GM12872 (cell line): Measurements from ENCODE around the gene BARX2.

Experiments
- TF ChIP-seq, protein P1 (sequence below): IDR thresholded peaks from 3 replicates; pipeline ENCODE4 v1.5.1; 2011; ENCODE audit warnings: low read depth, mild to moderate bottlenecking, low read length, moderate library complexity; ENCODE audit not compliant: insufficient read depth

The BARX2 gene

DNA sequence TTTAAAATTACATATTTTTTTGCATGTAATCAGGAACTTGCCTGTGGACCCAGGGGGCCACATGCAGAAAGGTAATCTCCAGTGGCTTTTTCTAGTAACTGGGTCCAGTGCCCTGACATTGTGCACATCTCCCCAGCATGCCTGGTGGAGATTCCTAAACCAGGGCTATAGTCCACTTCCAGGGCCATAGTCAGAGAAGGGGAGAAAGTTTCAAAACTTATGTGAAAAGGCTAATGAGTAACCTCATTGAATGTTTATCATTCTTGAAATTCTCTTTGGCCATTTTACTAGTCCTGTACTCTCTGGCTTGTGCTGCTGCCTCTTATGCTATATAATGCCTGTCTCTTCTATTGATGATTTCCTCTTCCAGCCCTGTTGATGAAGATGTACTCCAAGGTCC is 47.8 kb downstream of the BARX2 start:
- TF ChIP-seq, protein P1, sequence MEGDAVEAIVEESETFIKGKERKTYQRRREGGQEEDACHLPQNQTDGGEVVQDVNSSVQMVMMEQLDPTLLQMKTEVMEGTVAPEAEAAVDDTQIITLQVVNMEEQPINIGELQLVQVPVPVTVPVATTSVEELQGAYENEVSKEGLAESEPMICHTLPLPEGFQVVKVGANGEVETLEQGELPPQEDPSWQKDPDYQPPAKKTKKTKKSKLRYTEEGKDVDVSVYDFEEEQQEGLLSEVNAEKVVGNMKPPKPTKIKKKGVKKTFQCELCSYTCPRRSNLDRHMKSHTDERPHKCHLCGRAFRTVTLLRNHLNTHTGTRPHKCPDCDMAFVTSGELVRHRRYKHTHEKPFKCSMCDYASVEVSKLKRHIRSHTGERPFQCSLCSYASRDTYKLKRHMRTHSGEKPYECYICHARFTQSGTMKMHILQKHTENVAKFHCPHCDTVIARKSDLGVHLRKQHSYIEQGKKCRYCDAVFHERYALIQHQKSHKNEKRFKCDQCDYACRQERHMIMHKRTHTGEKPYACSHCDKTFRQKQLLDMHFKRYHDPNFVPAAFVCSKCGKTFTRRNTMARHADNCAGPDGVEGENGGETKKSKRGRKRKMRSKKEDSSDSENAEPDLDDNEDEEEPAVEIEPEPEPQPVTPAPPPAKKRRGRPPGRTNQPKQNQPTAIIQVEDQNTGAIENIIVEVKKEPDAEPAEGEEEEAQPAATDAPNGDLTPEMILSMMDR: no peak

DNA sequence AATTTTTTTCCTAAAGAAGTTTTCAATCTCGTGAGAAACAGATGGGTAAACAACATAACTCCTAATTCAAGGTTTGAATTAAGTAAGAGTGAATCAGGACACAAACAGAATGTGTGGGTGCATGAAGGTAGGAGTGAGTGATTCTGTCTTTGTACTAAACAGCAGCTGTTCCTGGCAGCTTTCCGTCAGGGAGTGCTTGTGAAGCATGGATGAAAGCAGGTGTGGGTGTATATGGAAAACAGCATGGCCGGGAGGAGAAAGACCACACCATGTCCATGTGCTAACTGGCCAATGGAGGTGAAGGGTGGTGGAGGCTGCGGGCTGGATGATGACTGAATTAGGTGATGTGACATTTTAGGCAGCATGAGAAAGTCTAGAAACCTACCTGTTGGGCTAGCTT is 49.6 kb downstream of the BARX2 start:
- TF ChIP-seq, protein P1: no peak

DNA sequence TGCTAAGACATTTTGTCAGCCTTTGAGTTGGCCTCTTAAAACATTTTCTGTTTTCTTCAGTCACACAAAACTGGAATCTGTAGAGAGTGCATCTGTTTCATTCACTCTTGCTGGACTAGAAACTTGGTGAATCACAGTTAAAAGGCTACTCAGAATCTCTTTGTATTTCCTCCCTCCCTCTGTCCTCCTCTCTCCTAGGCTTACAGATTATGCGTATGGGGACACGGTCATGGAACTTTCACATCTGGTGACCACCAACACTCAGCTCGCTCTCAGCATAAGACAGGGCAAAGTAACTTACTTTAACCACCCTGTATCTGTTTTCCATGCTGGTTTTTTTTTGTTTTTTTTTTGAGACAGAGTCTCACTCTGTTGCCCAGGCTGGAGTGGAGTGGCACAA is 50.4 kb downstream of the BARX2 start:
- TF ChIP-seq, protein P1: no peak

DNA sequence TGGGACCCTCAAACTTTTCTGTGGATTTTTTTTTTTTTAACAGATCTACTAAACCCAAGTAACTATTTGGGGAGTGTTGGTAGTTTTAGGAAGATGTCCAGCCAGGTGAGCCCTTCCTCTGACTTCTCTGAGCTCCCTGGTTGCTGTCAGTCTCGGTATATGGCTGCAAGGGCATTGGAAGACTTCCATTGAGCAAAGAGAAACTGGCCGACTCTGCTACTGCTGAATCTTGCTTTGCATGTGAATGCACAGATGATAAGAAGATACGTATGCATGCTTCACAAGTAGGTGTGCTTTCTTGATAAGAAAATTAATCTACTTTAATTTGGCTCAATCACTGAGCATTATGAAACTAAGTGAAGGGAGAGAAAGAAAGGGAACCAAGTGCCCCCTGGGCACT is 51.1 kb downstream of the BARX2 start:
- TF ChIP-seq, protein P1: no peak

DNA sequence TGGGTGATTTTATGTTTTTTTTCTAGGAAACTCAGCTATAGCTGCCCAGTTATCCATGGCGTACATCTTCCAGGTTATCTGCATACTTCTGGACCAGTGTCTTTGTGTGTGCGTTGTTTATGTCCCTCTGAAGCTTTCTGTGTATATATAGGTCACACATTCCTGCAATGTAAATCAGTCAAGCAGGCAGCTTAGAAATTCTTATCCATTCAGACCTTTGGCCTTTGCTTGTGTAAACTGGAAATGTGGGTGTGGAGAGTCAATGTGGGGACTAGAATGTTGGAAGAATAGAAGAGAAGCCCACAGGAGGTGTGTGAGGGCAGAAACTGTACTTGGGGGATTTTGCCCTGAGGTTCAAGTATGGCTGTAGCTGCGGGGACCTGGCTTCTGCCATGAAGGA is 51.7 kb downstream of the BARX2 start:
- TF ChIP-seq, protein P1: no peak

DNA sequence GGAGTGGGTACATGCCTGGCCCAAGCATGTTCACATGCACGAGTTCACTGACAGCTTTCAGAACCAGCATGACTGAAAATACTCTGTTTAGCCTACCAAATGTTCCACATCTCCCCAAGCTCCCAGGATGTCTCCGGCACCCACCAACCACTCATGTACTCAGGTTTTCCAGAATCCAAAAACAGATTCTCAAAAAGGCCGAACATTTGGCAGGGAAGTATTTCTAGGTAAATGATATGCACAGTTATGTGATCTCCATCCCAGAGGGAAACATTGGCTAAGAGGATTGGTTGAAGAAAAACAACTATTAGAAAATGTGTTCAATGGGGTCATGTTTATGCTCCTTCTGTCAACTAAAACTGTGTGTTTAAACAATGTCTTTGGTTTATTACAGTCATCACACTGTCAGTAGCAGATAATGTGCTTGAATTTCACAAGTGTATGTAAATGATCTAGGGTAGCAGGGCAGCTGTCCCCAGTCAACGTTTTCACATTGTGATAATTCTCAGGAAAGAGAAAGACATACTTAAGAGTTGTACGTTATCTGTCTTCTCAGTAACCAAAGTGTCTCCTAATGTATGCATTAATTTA is 52.3 kb downstream of the BARX2 start:
- TF ChIP-seq, protein P1: no peak

DNA sequence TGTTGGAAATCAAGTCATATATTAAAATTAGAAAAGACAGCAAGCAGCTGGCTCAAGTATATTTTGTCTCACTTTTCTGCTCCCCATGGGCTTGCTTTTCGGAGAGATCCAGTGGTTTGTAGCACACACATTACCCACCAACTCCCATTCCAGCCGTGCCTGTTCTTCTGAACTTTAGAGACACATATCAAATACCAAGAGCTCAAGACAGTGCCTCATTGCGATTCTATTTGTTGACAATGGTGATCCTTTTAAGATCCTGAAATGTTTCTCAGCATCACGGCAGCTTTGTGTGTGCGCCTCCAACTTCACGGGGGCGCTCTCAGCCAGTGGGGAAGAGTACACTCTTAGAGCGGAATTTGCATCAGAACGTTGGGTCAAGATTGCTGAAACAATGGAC is 52.9 kb downstream of the BARX2 start:
- TF ChIP-seq, protein P1: no peak
